Psoas muscle (tissue), 8 donors: ENCODE measurements around the gene C14orf132. TPM values are rescaled to one million over a fixed set of nuclear protein-coding genes. Genes with fewer than 3 reads are reported as not detected.

Experiments used
- ATAC-seq, 4 donors: fragments of 200-7000 bp; cut with Tn5 transposase; one replicate each; pipeline ENCODE4 v1.9.1; 2020; ENCODE audit warnings: moderate library complexity in 3 of 4, mild to moderate bottlenecking in 2 of 4
- DNase-seq, 2 donors: peaks; one replicate each; pipeline ENCODE4 v3.0.0-alpha.2; 2020
- H3K27ac ChIP-seq: fragments of 200-600 bp; one replicate; pipeline ENCODE4 v1.8.0; 2022
- H3K27me3 ChIP-seq, 3 donors: fragments of 200-600 bp in 1 of 3; one replicate each; pipeline versions ENCODE4 v1.6.1 to v1.8.0; 2013 to 2022; ENCODE audit warnings: low read length in 2 of 3, mild to moderate bottlenecking in 2 of 3, moderate library complexity in 1 of 3; ENCODE audit not compliant: insufficient read depth in 3 of 3
- H3K36me3 ChIP-seq, 2 donors: fragments of 200-600 bp in 1 of 2; one replicate each; pipeline versions ENCODE4 v1.6.1 to v1.8.0; 2013 to 2022; ENCODE audit warnings: low read depth in 1 of 2, mild to moderate bottlenecking in 1 of 2, moderate library complexity in 1 of 2; ENCODE audit not compliant: insufficient read depth in 1 of 2
- H3K4me1 ChIP-seq: fragments of 200-600 bp; one replicate; pipeline ENCODE4 v1.8.0; 2022
- H3K4me3 ChIP-seq: fragments of 200-600 bp; one replicate; pipeline ENCODE4 v1.8.0; 2022; ENCODE audit warnings: mild to moderate bottlenecking
- H3K9me3 ChIP-seq: fragments of 200-600 bp; one replicate; pipeline ENCODE4 v1.8.0; 2022
- WGBS, 3 donors: extraction: QIAGEN DNeasy Blood & Tissue Kit; methylation state at CpG; one replicate each; pipeline versions ENCODE4 v1.1.6 to v1.1.7; 2013; 5-methylcytosine and 5-hydroxymethylcytosine counted together
- intact Hi-C, 2 donors: fragments of 100-400 bp; cut with DNase I; formaldehyde crosslinking; loops; one replicate each; pipeline versions ENCODE4 v1.11.0 to v1.14.2; 2022
- polyA plus RNA-seq, 3 donors: library from polyadenylated mRNA; stranded (reverse); fragments of 200-250 nt; gene quantifications; one replicate each; pipeline ENCODE4 v1.2.3, GENCODE V29; 2013
- total RNA-seq, 4 donors: library from RNA; stranded (reverse); fragmentation: NEBNext Ultra II Directional in 2 of 4; extraction: Animal tissue kit (Norgen Biotek cat#: 25700) in 2 of 4; gene quantifications; one replicate each; pipeline versions ENCODE4 v1.2.1 to v1.2.4, GENCODE V29; 2021 to 2023
- TF ChIP-seq, protein P1 (sequence below): fragments of 200-600 bp; IDR thresholded peaks from one replicate; pipeline ENCODE4 v1.8.0; 2022; ENCODE audit warnings: antibody characterized with exemption
- donor health status: healthy with polysubstance abuse.
- donor health status: DM: no; HTN: no; CAD: no; lungs with moderate emphysema.
- donor health status: Bipolar disorder and iron deficiency.
- donor health status: healthy.
- donor health status: DM: yes; HTN: yes; CAD: no.
- donor health status: DM: no; HTN: no; CAD: no.
- donor health status: DM: no; HTN: no; CAD: no.
- donor health status: DM: yes; HTN: yes; CAD: no.

Gene C14orf132
- total and polyA plus RNA-seq, 7 donors: 0.57 to 5.3 (median 0.86) TPM

GRCh38 chr14:96098999-96099335 is 59.8 kb downstream of the C14orf132 start:
- Histone ChIP-seq H3K27ac (no peak overlapping the region), H3K4me3 (no peak overlapping the region), H3K9me3 (no peaks in the 10 kb centered on the region), H3K4me1 (no peaks in the 10 kb centered on the region), H3K36me3 (no peaks in the 10 kb centered on the region), H3K27me3 (peaks cover 0 to 12% (median 3%) of the 10 kb centered on the region in 3 donors)
- intact Hi-C loops: loop anchor here in 1 of 2 donors (5.0 kb wide), 1 partner anchor 102 kb away; no protein-coding TSS in a partner anchor
- TF ChIP-seq, protein P1, sequence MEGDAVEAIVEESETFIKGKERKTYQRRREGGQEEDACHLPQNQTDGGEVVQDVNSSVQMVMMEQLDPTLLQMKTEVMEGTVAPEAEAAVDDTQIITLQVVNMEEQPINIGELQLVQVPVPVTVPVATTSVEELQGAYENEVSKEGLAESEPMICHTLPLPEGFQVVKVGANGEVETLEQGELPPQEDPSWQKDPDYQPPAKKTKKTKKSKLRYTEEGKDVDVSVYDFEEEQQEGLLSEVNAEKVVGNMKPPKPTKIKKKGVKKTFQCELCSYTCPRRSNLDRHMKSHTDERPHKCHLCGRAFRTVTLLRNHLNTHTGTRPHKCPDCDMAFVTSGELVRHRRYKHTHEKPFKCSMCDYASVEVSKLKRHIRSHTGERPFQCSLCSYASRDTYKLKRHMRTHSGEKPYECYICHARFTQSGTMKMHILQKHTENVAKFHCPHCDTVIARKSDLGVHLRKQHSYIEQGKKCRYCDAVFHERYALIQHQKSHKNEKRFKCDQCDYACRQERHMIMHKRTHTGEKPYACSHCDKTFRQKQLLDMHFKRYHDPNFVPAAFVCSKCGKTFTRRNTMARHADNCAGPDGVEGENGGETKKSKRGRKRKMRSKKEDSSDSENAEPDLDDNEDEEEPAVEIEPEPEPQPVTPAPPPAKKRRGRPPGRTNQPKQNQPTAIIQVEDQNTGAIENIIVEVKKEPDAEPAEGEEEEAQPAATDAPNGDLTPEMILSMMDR: no peak
- DNase-seq: no peak
- ATAC-seq: no peak

DNA sequence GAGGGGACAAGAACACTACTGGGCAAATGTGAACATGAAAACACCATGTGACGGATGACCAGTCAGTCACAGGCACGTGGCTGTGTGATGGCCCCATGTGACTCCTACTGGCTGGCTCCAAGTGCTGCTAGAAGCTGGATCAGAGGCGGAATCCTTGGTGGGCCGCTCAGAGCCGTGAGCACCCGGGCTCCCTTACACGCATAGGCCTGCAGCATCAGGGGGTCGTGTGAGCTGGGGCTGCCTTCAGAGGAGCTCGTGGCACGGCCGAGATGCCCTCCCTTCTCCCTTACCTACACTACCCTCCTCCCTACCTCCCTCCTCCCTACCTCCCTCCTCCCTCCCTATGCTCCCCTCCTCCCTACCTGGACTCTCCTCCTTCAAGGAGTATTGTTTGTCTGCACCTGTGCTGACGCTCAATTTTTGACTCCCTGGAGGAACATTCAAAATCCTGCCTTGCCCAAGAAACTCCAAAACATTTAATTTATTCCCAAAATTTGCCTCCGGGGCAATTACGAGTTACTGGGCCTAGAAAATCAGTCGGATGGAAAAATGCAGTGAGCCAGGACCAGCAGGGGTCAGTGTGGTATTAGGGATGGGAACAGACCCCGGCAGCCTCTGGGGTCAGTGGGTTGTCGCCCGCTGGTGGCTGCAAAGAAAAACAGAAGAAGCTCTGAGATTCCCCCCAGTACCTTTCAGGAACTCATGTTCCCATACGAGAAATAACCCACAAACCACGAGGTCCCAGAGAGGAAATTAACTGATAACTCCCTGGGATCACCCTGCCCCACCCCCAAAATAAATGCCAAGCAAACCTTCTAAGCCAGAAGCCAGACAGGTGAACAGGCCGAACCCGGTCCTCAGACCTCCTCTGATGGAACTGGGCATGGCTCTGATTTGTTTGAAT is 61.3 kb downstream of the C14orf132 start:
- H3K27ac ChIP-seq: no peak overlapping the region
- no peaks in the 10 kb centered on the region for H3K9me3 ChIP-seq
- H3K4me3 ChIP-seq: no peak overlapping the region
- intact Hi-C loops: loop anchor here in 1 of 2 donors (2.0 kb wide), 1 partner anchor 174 kb away; no protein-coding TSS in a partner anchor
- ATAC-seq (peak in 3 of 4 donors; percentile 46 to 62 (median 52)), DNase-seq (peak; percentile 75 to 79)
- peaks cover 0 to 20% (median 2%) of the 10 kb centered on the region in 3 donors for H3K27me3 ChIP-seq
- H3K36me3 ChIP-seq: no peaks in the 10 kb centered on the region
- 32 to 36% (median 35%) methylated on average over 22 of the region's 22 CpGs for WGBS, 3 donors
- H3K4me1 ChIP-seq: no peaks in the 10 kb centered on the region
- TF ChIP-seq, protein P1: peak; percentile 54

DNA sequence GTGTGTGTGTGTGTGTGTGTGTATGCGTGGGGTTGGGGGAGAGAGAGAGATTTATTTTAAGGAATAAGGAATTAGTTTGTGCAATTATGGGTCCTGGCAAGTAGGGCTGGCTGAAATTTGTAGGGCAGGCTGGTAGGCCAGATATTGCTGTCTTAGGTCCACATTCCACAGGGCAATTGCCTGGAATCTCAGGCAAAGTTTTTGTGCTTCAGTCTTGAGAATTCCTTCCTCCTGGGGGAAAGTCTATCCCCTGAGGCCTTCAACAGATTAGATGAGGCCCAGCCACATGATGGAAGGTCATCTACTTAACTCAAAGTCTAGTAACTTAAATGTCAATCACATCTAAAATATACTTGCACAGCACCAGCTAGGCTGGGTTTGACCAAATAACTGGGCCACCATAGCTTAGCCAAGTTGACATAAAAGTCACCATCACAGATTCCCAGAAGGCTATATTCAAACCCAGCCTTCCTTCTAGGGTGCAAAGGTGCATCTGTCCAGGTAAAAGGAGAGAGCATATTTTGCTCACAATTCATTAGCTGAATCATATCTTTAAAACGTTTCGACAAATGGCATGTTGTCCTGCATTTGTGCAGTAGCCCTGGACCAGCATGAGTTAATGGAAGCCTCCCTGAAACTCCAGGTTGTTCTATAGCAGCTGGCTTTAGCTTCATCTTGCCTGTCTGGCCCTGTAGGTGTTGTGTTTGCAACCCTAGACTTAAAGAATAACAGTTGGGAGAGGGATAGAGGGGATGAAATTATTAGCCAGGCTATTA is 63.1 kb downstream of the C14orf132 start:
- Histone ChIP-seq H3K9me3 (no peaks in the 10 kb centered on the region), H3K27me3 (peaks cover 0 to 29% (median 2%) of the 10 kb centered on the region in 3 donors), H3K27ac (no peak overlapping the region), H3K36me3 (no peaks in the 10 kb centered on the region), H3K4me3 (no peak overlapping the region), H3K4me1 (no peaks in the 10 kb centered on the region)
- 53 to 89% (median 69%) methylated on average over 3 of the region's 3 CpGs for WGBS, 3 donors
- no peak for DNase-seq
- TF ChIP-seq, protein P1: no peak
- intact Hi-C loops: no loop called here
- ATAC-seq: no peak

GRCh38 chr14:96103075-96103474 is 63.9 kb downstream of the C14orf132 start:
- TF ChIP-seq, protein P1: no peak
- intact Hi-C loops: no loop called here
- WGBS, 3 donors: 86 to 91% (median 88%) methylated on average over 2 of the region's 2 CpGs
- no peaks in the 10 kb centered on the region for H3K4me1 ChIP-seq
- peaks cover 0 to 23% (median 2%) of the 10 kb centered on the region in 3 donors for H3K27me3 ChIP-seq
- no peaks in the 10 kb centered on the region for H3K9me3 ChIP-seq
- no peak overlapping the region for H3K4me3 ChIP-seq
- ATAC-seq (no peak), DNase-seq (no peak)
- H3K36me3 ChIP-seq: no peaks in the 10 kb centered on the region
- no peak overlapping the region for H3K27ac ChIP-seq
